ENCODE data around the gene CDC37. TPM values are rescaled to one million over a fixed set of nuclear protein-coding genes. Genes with fewer than 3 reads are reported as not detected.

CDC37 gene
- total RNA-seq, 1 experiment from 2014 or later: 560 TPM

- intact Hi-C loops (cut with micrococcal nuclease): no loop called here
- H3K4me1 ChIP-seq (ENCODE audit: insufficient read depth, low read length): no peaks in the 10 kb centered on the region
- CTCF ChIA-PET: no interaction called here
Observed at GRCh38 chr19:10362259-10362658, 41.1 kb downstream of the CDC37 start.

DNA sequence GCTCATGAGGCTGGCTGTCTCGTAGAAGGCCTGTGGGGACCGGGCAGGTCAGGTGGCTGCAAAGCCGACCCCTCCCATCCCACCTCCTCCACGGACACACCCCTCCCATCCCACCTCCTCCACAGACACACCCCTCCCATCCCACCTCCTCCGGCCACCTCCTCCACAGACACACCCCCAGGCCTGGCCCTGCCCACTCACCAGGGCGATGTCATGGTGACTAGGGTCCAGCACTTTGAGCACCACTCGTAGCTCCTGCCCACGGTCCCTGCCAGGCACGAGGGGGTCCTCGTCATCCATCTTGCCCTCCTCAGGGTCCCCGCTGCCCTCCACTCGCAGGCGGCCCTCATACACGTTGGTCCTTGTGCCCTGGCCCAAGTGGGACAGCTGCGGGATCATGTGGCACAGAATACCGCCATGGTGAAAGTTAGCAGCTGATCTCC, 41.8 kb downstream of the CDC37 start:
- Histone ChIP-seq H4K20me1 (ENCODE audit: low read length) (peaks cover 4% of the 10 kb centered on the region; the same call in 1 of the 2 replicates), H3K9me2 (replicated peaks; ENCODE audit: low read length) (no peaks in the 10 kb centered on the region), H3F3A (ENCODE audit: low read length, unreplicated experiment) (no peaks in the 10 kb centered on the region), H3K4me3 (ENCODE audit: low read length) (no peak overlapping the region), H2AFZ (ENCODE audit: low read length) (no peak overlapping the region), H3K9me3 (ENCODE audit: low read length) (no peaks in the 10 kb centered on the region), H3K4me2 (ENCODE audit: low read length) (no peak overlapping the region), H3K27me3 (ENCODE audit: low read length) (no peaks in the 10 kb centered on the region), H3K9ac (ENCODE audit: low read length) (no peak overlapping the region), H3K36me3 (ENCODE audit: low read depth, low read length) (peaks cover 47% of the 10 kb centered on the region), H3K27ac (ENCODE audit: low read length) (no peak overlapping the region), H3K4me1 (ENCODE audit: insufficient read depth, low read length) (no peaks in the 10 kb centered on the region), H3K79me2 (ENCODE audit: low read length) (no peaks in the 10 kb centered on the region)
- TF ChIP-seq EZH2phosphoT487 (IDR thresholded peaks at IDR 0.05; ENCODE audit: borderline replicate concordance, low read length) (no peak), CTCF (conservative IDR thresholded peaks at IDR 0.05; ENCODE audit: low read depth, low read length) (no peak), EZH2 (IDR thresholded peaks at IDR 0.05; ENCODE audit: low read length, unreplicated experiment) (no peak)
- no TSS peak for BruUV-seq (replicated peaks)
- ATAC-seq (no peak), DNase-seq (no peak)
- CTCF ChIA-PET: no interaction called here
- intact Hi-C loops (cut with micrococcal nuclease): no loop called here
- POLR2A ChIA-PET (ENCODE audit: unreplicated experiment): no interaction called here

More at GRCh38 chr19:10362259-10362658, 41.1 kb downstream of the CDC37 start:
- Histone ChIP-seq H3K9me2 (replicated peaks; ENCODE audit: low read length) (no peaks in the 10 kb centered on the region), H3K9me3 (ENCODE audit: low read length) (no peaks in the 10 kb centered on the region), H3F3A (ENCODE audit: low read length, unreplicated experiment) (no peaks in the 10 kb centered on the region), H3K79me2 (ENCODE audit: low read length) (no peaks in the 10 kb centered on the region), H2AFZ (ENCODE audit: low read length) (no peak overlapping the region), H4K20me1 (ENCODE audit: low read length) (peaks cover 4% of the 10 kb centered on the region; the same call in 1 of the 2 replicates), H3K4me2 (ENCODE audit: low read length) (no peak overlapping the region), H3K36me3 (ENCODE audit: low read depth, low read length) (peaks cover 52% of the 10 kb centered on the region), H3K4me3 (ENCODE audit: low read length) (no peak overlapping the region), H3K27ac (ENCODE audit: low read length) (no peak overlapping the region), H3K27me3 (ENCODE audit: low read length) (no peaks in the 10 kb centered on the region), H3K9ac (ENCODE audit: low read length) (no peak overlapping the region)
- DNase-seq (no peak), ATAC-seq (no peak)
- POLR2A ChIA-PET (ENCODE audit: unreplicated experiment): no interaction called here
- no peak for TF ChIP-seq CTCF (conservative IDR thresholded peaks at IDR 0.05; ENCODE audit: low read depth, low read length)
- BruUV-seq (replicated peaks): no TSS peak

DNA sequence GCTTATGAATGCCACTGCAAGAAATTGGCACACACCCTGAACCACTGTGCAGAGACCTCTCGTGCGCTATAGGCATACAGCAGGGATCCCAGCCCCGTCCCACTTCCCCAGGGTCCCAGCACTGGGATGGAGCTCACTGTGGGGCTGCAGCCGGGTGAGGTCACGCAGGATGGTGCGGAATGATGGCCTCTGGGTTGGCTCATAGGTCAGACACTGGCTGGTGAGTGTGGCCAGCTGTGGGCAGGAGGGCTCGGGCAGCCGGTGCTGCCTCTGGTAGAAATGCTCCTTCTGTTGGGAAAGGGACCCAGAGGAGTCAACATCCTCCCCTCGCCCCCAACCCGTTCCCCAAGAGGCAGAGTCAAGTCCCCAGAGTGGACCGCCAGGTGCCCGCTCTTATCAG, 46.9 kb downstream of the CDC37 start:
- no peaks in the 10 kb centered on the region for H3F3A ChIP-seq (ENCODE audit: low read length, unreplicated experiment)
- DNase-seq: no peak
- POLR2A ChIA-PET (ENCODE audit: unreplicated experiment): no interaction called here
- H3K79me2 ChIP-seq (ENCODE audit: low read length): no peaks in the 10 kb centered on the region
- H3K4me2 ChIP-seq (ENCODE audit: low read length): no peak overlapping the region
- H3K4me1 ChIP-seq (ENCODE audit: insufficient read depth, low read length): no peaks in the 10 kb centered on the region
- TF ChIP-seq EZH2 (IDR thresholded peaks at IDR 0.05; ENCODE audit: low read length, unreplicated experiment) (no peak), CTCF (conservative IDR thresholded peaks at IDR 0.05; ENCODE audit: low read depth, low read length) (no peak), EZH2phosphoT487 (IDR thresholded peaks at IDR 0.05; ENCODE audit: borderline replicate concordance, low read length) (no peak)
- peaks cover 38% of the 10 kb centered on the region for H3K36me3 ChIP-seq (ENCODE audit: low read depth, low read length)
- no peaks in the 10 kb centered on the region for H3K9me3 ChIP-seq (ENCODE audit: low read length)
- H3K27ac ChIP-seq (ENCODE audit: low read length): no peak overlapping the region
- H3K9me2 ChIP-seq (replicated peaks; ENCODE audit: low read length): no peaks in the 10 kb centered on the region
- no peak overlapping the region for H2AFZ ChIP-seq (ENCODE audit: low read length)
- no TSS peak for BruUV-seq (replicated peaks)
- no peaks in the 10 kb centered on the region for H3K27me3 ChIP-seq (ENCODE audit: low read length)
- CTCF ChIA-PET: no interaction called here
- no peak overlapping the region for H3K4me3 ChIP-seq (ENCODE audit: low read length)
- H3K9ac ChIP-seq (ENCODE audit: low read length): no peak overlapping the region
- no peaks in the 10 kb centered on the region for H4K20me1 ChIP-seq (ENCODE audit: low read length)
- intact Hi-C loops (cut with micrococcal nuclease): no loop called here
- no peak for ATAC-seq

Measured in PC-3 (cell line).